Right atrium auricular region (tissue), 2 donors: Measurements from ENCODE around the gene ZNF783. TPM values are rescaled to one million over a fixed set of nuclear protein-coding genes. Genes with fewer than 3 reads are reported as not detected.

Experiments used
- DNase-seq: peaks from one replicate; pipeline ENCODE4 v3.0.0-alpha.2; 2019; ENCODE audit warnings: low spot score
- H3K27ac ChIP-seq, 2 donors: fragments of 200-600 bp; sonication (generic); 1 replicate in 1 of 2; 2 replicates in 1 of 2; pipeline ENCODE4 v1.5.1; 2016 to 2019
- H3K27me3 ChIP-seq, 2 donors: fragments of 200-600 bp; sonication (generic); one replicate each; pipeline versions ENCODE4 v1.5.1 to v1.6.0; 2017 to 2019
- H3K36me3 ChIP-seq: fragments of 200-600 bp; sonication (generic); one replicate; pipeline ENCODE4 v1.5.1; 2016
- H3K4me1 ChIP-seq, 2 donors: fragments of 200-600 bp; sonication (generic); one replicate each; pipeline versions ENCODE4 v1.5.1 to v1.6.0; 2017 to 2019
- H3K4me3 ChIP-seq, 2 donors: fragments of 200-600 bp; sonication (generic); 1 replicate in 1 of 2; 2 replicates in 1 of 2; pipeline ENCODE4 v1.5.1; 2017 to 2019; ENCODE audit warnings: mild to moderate bottlenecking in 1 of 2, moderate library complexity in 1 of 2
- H3K9me3 ChIP-seq, 2 donors: fragments of 200-600 bp; sonication (generic); one replicate each; pipeline ENCODE4 v1.5.1; 2019
- CTCF ChIP-seq, 2 donors: fragments of 200-600 bp; sonication (generic); IDR thresholded peaks; one replicate each; pipeline ENCODE4 v1.5.1; 2019; ENCODE audit warnings: antibody characterized with exemption in 2 of 2
- total RNA-seq, 2 donors: library from RNA; depleted of rRNA; stranded (reverse); fragments of >200 nt; gene quantifications; one replicate each; pipeline ENCODE4 v1.1.0, GENCODE V29; 2016

ZNF783 gene
- total RNA-seq, 2 donors from 2014 or later: 3.7 to 5.1 TPM

GRCh38 chr7:149281508-149282330 is 19.7 kb downstream of the ZNF783 start:
- H3K9me3 ChIP-seq: no peaks in the 10 kb centered on the region
- TF ChIP-seq CTCF (IDR thresholded peaks at IDR 0.05): no peak
- H3K4me1 ChIP-seq: peaks cover 0 to 15% of the 10 kb centered on the region in 2 donors
- H3K27ac ChIP-seq: no peak overlapping the region
- peaks cover 34% of the 10 kb centered on the region for H3K36me3 ChIP-seq
- no peaks in the 10 kb centered on the region for H3K27me3 ChIP-seq
- DNase-seq: no peak
- H3K4me3 ChIP-seq: no peak overlapping the region

GRCh38 chr7:149282331-149282655 is 20.3 kb downstream of the ZNF783 start:
- H3K27ac ChIP-seq: no peak overlapping the region
- DNase-seq: no peak
- no peak overlapping the region for H3K4me3 ChIP-seq
- TF ChIP-seq CTCF (IDR thresholded peaks at IDR 0.05): no peak
- H3K4me1 ChIP-seq: peaks cover 0 to 15% of the 10 kb centered on the region in 2 donors
- H3K9me3 ChIP-seq: no peaks in the 10 kb centered on the region
- no peaks in the 10 kb centered on the region for H3K27me3 ChIP-seq
- peaks cover 31% of the 10 kb centered on the region for H3K36me3 ChIP-seq

GRCh38 chr7:149283321-149283720 is 21.3 kb downstream of the ZNF783 start:
- H3K4me3 ChIP-seq: no peak overlapping the region
- no peaks in the 10 kb centered on the region for H3K27me3 ChIP-seq
- no peak for TF ChIP-seq CTCF (IDR thresholded peaks at IDR 0.05)
- no peak overlapping the region for H3K27ac ChIP-seq
- peaks cover 0 to 15% of the 10 kb centered on the region in 2 donors for H3K4me1 ChIP-seq
- no peaks in the 10 kb centered on the region for H3K9me3 ChIP-seq
- DNase-seq: no peak
- H3K36me3 ChIP-seq: peaks cover 21% of the 10 kb centered on the region

- H3K9me3 ChIP-seq: no peaks in the 10 kb centered on the region
- no peak for DNase-seq
- TF ChIP-seq CTCF (IDR thresholded peaks at IDR 0.05): no peak
- H3K27me3 ChIP-seq: no peaks in the 10 kb centered on the region
- no peak overlapping the region for H3K4me3 ChIP-seq
- H3K4me1 ChIP-seq: peaks cover 0 to 15% of the 10 kb centered on the region in 2 donors
- peak overlapping the region in 1 of 2 donors; percentile 25 for H3K27ac ChIP-seq
- H3K36me3 ChIP-seq: peaks cover 11% of the 10 kb centered on the region
Measured at GRCh38 chr7:149284343-149284742, 22.3 kb downstream of the ZNF783 start.

GRCh38 chr7:149284850-149285585 is 23.0 kb downstream of the ZNF783 start:
- peak; percentile 94 for DNase-seq
- Histone ChIP-seq H3K4me1 (peaks cover 0 to 15% of the 10 kb centered on the region in 2 donors), H3K36me3 (peaks cover 9% of the 10 kb centered on the region), H3K27me3 (no peaks in the 10 kb centered on the region), H3K4me3 (peak overlapping the region; percentile 44 to 71), H3K27ac (peak overlapping the region; percentile 54 to 61), H3K9me3 (no peaks in the 10 kb centered on the region)
- no peak for TF ChIP-seq CTCF (IDR thresholded peaks at IDR 0.05)
